Measurements from ENCODE around the gene MB21D2.
"Not testable (repeated sequence)": the region's sequence is repeated elsewhere in the genome, so short reads cannot be mapped to it uniquely, and the experiment has no call there.

MB21D2 gene, protein sequence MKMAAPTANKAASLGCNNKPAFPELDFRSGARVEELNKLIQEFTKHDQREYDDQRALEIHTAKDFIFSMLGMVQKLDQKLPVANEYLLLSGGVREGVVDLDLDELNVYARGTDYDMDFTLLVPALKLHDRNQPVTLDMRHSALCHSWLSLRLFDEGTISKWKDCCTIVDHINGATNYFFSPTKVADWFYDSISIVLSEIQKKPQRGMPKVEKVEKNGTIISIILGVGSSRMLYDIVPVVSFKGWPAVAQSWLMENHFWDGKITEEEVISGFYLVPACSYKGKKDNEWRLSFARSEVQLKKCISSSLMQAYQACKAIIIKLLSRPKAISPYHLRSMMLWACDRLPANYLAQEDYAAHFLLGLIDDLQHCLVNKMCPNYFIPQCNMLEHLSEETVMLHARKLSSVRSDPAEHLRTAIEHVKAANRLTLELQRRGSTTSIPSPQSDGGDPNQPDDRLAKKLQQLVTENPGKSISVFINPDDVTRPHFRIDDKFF

DNA sequence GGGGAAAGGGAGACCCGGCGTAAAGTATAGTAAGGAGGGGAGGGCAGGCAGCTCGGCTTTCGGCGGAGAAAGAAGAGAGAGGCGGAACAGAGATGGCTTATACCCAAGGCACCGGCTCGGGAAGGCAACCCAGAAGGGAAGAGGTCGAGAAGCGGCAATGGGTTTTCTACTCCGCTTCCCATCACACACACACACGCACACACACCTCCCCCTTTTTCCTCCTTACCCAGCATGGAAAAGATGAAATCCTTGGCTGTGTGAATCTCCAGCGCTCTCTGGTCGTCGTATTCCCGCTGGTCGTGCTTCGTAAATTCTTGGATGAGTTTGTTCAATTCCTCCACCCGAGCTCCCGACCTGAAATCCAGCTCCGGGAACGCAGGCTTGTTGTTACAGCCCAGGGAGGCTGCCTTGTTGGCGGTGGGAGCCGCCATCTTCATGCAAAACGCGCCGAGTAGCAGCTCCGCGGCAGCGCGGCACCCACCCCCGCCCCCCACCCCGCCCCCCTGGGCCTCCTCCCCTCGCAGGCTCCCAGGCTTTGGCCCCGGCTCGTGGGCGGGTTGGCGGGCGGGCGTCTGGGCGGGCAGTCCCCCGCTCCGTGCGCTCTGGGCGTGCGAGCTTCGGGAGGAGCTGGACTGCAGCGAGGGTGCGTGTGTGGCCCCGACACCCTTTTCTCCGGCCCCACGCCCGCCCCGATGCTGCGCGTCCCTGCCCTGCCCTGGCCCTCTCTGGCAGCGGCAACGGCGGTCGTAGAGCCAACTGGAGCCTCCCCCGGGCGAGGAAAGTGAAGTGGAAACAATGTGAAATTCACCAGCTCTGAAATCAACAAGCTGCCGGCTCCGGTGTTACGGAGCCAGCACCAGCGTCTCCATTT is at the start of gene MB21D2:
MB21D2 (minus strand) TSS at position 453 of the 871 bp plus-strand sequence; CDS start at position 437, 16 bp downstream.
- peak; percentile 89 for DNase-seq

GRCh38 chr3:192964959-192965719 is 47.5 kb upstream of the MB21D2 start:
- not testable (repeated sequence) for DNase-seq

DNA sequence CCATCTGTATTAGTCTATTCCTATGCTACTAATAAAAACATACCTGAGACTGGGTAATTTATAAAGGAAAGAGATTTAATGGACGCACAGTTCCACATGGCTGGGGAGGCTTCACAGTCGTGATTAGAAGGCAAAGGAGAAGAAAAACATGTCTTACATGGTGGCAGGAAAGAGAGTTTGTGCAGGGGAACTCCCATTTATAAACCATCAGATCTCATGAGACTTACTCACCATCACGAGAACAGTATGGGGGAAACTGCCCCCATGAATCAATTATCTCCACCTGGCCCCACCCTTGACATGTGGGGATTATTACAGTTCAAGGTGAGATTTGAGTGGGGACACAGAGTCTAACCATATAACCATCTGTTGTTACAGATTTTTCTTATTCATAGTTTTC is 42.1 kb upstream of the MB21D2 start:
- DNase-seq = no peak

DNA sequence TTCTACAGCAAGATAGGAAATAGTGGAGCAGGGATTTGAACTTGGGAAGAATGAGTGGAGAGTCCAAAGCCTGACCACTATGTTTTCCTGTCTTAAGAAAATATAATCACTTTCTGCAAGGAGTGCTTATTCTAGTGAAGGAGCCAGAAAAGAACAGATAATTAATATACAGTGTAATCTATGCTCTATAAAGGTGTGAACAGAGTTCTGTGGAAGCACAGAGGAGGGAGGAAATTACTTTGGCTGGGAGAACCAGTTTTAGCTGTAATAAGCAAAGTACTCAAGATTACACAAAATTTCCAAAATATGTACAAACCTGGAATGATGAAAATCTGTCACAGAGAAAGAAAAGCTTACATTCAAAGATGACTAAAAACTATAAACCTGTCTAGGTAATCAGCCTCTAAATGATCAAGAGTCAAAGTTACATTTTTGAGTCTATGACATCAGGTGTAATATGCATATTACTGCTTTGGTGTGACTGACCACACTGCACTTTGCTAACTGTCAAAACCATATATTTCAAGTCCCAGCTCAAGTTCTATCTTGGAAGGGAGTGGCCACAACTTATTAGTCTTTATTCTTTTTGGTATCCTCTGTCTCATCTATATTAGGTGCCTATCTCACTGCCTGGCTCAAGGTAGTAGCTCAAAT is 40.7 kb upstream of the MB21D2 start:
- DNase-seq = no peak

DNA sequence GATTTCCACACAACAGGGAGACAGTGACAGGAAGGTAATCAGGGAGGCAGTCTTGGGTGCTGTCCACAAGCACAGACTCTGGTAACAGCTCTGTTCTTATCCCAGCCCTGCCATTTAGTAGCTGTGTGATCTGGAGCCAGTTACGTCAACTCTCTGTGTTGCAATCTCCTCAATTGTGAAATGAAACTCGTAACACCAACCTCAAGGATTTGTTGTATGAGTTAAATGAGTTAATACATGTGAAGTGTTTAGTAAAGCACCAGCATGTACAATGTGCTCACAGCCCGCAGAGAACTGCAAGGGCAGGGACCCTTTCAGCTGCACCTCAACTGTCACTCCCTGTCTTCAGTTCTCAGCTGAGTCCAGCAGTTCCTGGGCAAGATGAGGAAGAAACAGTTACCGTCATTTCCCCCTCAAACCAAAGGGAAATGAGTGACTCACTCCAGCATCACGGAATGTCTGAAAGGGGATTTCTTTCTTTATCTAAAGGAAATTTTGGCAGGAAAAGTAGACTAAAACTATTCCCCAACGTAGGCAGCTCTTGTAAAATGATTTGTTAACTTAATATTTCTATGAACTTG is 39.9 kb upstream of the MB21D2 start:
- no peak for DNase-seq

DNA sequence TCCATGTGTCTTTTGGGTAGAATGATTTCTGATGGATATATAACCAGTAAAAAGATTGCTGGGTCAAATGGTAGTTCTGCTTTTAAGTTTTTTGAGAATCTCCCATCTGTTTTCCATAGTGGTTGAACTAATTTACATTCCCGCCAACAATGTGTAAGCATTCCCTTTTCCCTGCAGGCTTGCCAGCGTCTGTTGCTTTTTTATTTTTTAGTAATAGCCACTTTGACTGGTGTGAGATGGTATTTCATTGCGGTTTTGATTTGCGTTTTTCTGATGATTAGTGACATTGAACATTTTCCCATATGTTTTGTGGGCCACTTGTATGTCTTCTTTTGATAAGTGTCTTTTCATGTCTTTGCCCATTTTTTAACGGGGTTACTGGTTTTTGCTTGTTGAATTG is 36.3 kb upstream of the MB21D2 start:
- no peak for DNase-seq

GRCh38 chr3:192947421-192947820 is 29.8 kb upstream of the MB21D2 start:
- peak; percentile 26 for DNase-seq

GRCh38 chr3:192943393-192943792 is 25.7 kb upstream of the MB21D2 start:
- DNase-seq = no peak

DNA sequence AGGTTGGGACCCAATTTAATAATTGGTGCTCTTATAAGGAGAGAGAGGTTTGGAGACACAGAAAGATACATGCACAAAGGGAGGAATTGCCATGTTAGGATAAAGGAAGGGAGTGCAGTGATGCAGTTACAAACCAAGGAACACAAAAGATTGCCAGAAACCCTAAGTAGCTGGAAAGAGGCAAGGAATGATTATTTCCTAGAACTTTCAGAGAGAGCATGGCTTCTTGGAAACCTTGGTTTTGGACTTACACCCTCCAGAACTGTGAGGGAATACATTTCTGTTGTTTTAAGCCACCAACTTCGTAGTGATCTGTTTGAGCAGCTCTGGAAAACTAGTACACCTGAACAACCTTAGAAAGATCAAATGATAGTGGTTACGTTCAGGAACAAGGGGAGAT is 25.0 kb upstream of the MB21D2 start:
- no peak for DNase-seq

DNA sequence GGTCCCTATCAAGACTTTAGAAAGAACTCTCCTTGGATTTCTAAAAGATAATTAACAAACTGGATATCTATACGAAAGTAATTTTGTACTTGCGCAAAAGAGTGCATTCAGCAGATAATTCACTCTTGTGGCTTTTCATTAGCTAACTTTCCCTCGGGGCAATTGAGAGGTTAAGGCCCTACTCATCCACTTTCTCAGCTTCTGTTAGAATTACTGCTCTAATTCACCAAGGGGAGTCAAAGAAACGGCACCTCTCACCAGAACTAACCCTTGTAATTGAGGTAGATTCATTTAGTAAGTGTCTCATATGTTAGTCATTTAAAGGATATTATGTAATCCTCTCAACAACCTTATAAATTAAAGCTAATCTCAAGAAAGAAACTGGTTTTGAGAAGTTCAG is 22.5 kb upstream of the MB21D2 start:
- no peak for DNase-seq

DNA sequence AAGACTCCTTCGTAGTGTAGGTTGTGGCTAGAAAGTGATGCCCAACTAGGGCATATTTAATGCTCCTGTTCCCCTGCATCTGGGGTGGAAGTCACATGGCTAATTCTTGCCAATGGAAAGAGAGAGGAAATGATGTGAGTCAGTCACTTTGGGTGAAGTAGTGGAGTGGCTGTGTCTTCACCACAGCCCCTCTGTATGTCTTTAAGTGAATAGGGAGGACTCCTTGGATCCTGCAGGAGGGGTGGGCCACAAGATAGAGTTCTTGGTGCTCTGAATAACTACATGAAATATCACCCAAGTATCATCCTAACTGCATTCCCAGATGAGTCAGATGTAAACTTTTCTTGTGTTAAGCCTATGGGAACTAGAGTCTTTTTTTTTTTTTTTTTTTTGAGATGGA is 17.8 kb upstream of the MB21D2 start:
- DNase-seq = no peak

DNA sequence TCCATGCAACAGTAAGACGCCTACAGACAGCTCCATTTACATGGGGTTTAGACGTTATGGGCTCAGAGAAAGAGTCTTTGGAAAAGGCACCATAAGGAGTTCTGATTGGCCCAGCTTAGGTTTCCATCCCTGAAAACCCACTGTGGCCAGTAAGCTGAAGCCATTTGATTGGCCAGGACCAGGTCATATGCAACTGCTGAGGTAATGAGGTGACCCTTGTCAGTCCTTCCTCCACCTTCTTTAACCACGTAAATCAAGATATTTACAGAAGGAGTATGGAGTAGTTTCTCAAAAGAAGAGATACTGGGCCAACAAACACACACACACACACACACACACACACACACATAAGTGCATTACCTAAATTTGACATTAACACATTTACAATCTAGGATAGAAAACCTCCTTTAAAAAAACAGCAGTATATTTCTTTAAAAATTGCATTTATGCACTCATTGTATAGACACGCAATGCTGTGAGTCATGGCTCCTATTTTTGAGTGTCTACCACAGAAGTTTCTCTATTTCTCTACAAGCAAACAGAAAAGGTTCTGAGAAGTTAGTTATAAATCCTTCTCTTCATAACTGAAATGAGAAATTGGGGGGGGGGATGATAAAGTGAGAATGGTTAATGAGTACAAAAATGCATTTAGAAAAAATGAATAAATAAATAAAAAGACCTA is 16.3 kb upstream of the MB21D2 start:
- no peak for DNase-seq

GRCh38 chr3:192933259-192933658 is 15.6 kb upstream of the MB21D2 start:
- DNase-seq = no peak

GRCh38 chr3:192931825-192932224 is 14.2 kb upstream of the MB21D2 start:
- no peak for DNase-seq

DNA sequence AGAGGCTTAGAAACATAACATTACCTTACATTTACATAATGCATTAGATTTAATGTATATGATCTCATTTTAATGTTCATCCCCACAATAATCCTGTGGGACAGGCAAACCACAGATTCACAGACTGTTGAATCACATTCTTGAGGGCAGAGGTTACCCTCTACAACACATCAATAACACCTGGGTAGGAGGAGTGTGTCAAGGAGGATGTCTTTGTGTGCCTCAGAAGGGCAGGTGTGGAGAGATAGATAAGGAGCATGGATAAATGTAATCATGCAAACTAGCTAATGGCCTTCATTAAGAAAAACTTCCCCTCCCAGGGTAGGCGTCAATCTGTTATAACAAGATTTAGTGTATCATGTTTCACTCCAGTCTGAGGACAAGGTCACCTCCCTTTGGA is 12.9 kb upstream of the MB21D2 start:
- DNase-seq = no peak

- no peak for DNase-seq
These were observed 12.3 kb upstream of the MB21D2 start for GRCh38 chr3:192929755-192930547.

- no peak for DNase-seq
These were observed 11.5 kb upstream of the MB21D2 start for GRCh38 chr3:192929146-192929545.

DNA sequence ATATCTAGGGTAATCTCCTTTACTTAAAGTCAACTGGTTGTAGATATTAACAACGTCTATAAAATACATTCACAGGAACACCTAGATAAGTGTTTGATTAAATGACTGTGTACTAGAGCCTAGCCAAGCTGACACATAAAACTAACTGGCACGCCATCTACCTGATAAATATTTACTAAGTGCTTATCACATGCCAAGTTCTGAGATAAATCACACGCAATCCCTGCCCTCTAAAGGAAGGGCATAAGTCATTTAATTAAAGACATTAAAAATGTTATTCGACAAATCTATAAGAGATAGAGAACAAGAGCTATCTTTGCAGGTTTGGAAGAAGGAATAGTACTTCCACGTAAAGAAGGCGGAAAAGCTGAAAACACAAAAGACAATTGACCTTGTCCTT is 11.1 kb upstream of the MB21D2 start:
- DNase-seq = peak; percentile 59

GRCh38 chr3:192928016-192928415 is 10.4 kb upstream of the MB21D2 start:
- DNase-seq = no peak

- no peak for DNase-seq
These were observed 9.4 kb upstream of the MB21D2 start for GRCh38 chr3:192927016-192927415.

- no peak for DNase-seq
These were observed 6.1 kb upstream of the MB21D2 start for GRCh38 chr3:192923731-192924130.

Measured in NCI-H510A treated with DMSO at 0.1 percent for 48 hours (cell line).